Activated CD4-positive, alpha-beta T cell treated with anti-CD3 and anti-CD28 coated beads, Interleukin-10, Interleukin-2, amounts not matched to agents 100 ng/mL and 50 ng/mL, durations not matched to agents 16 hours and 8 hours (primary cell): Measurements from ENCODE around the gene GPR89B.

ENCODE experiments used
- DNase-seq: peaks from one replicate; pipeline ENCODE4 v3.0.0-alpha.2; 2020

The GPR89B gene

GRCh38 chr1:148037850-148038461, 109.7 kb downstream of the GPR89B start:
- DNase-seq, result peak; percentile 16

- DNase-seq, result peak; percentile 88
Measured at GRCh38 chr1:148038462-148039333, 110.5 kb downstream of the GPR89B start.
